OCI-LY7 (cell line): ENCODE results near the gene CBX8. TPM values are rescaled to one million over a fixed set of nuclear protein-coding genes. Genes with fewer than 3 reads are reported as not detected.

ENCODE experiments used
- BruUV-seq: library from RNA; stranded (reverse); fragments of 400-500 nt; replicated peaks from 2 replicates; lab custom pipeline; 2021; lab: Mats Ljungman, UMichigan
- CTCF ChIA-PET: fragments of 300-600 bp; sonication (Branson Sonifier 250); formaldehyde crosslinking; loops from one replicate; lab custom pipeline; 2022; ENCODE audit warnings: antibody characterized with exemption; ENCODE audit not compliant: unreplicated experiment; lab: Charles Lee
- POLR2A ChIA-PET: fragments of 300-600 bp; sonication (Branson Sonifier 250); formaldehyde crosslinking; loops from one replicate; lab custom pipeline; 2022; ENCODE audit warnings: antibody characterized with exemption; lab: Charles Lee
- DNase-seq: peaks from one replicate; pipeline ENCODE4 v3.0.0-alpha.2; 2015; ENCODE audit warnings: low spot score
- H2AFZ ChIP-seq: fragments of 200-600 bp; sonication (generic), shearing (Covaris generic); 2 replicates; pipeline ENCODE4 v1.6.1; 2014; ENCODE audit warnings: mild to moderate bottlenecking, antibody characterized with exemption, low read length, moderate library complexity
- H3K27ac ChIP-seq: fragments of 200-600 bp; sonication (generic); 2 replicates; pipeline ENCODE4 v1.5.1; 2014; ENCODE audit warnings: mixed run types, low read depth, mild to moderate bottlenecking, moderate library complexity, low read length, inconsistent platforms; ENCODE audit not compliant: poor library complexity, severe bottlenecking
- H3K36me3 ChIP-seq: fragments of 200-600 bp; sonication (generic); 2 replicates; pipeline ENCODE4 v1.6.1; 2014; ENCODE audit warnings: mild to moderate bottlenecking, antibody characterized with exemption, low read length, moderate library complexity, mixed read lengths; ENCODE audit not compliant: insufficient read depth
- H3K4me1 ChIP-seq: fragments of 200-600 bp; sonication (generic); 2 replicates; pipeline ENCODE4 v1.5.1; 2014; ENCODE audit warnings: mild to moderate bottlenecking, low read length; ENCODE audit not compliant: insufficient read depth, poor library complexity, severe bottlenecking
- H3K4me2 ChIP-seq: fragments of 200-600 bp; sonication (generic); 2 replicates; pipeline ENCODE4 v1.6.1; 2014; ENCODE audit warnings: mild to moderate bottlenecking, low read length
- H3K4me3 ChIP-seq: fragments of 200-600 bp; sonication (generic); 2 replicates; pipeline ENCODE4 v1.5.1; 2014; ENCODE audit warnings: mild to moderate bottlenecking, low read depth, low read length; ENCODE audit not compliant: poor library complexity, severe bottlenecking
- H3K79me2 ChIP-seq: fragments of 200-600 bp; sonication (generic); 2 replicates; pipeline ENCODE4 v1.6.1; 2016; ENCODE audit warnings: low read depth, mild to moderate bottlenecking, low read length, moderate library complexity, mixed read lengths; ENCODE audit not compliant: insufficient read depth
- H3K9me2 ChIP-seq: fragments of 200-600 bp; sonication (generic); 2 replicates; pipeline ENCODE4 v1.6.1; 2016; ENCODE audit warnings: mild to moderate bottlenecking, low read length, mixed read lengths; ENCODE audit not compliant: insufficient read depth
- H3K9me3 ChIP-seq: fragments of 200-600 bp; sonication (generic); 2 replicates; pipeline ENCODE4 v1.6.1; 2014; ENCODE audit warnings: mild to moderate bottlenecking, mixed run types, low read length, mixed read lengths
- H4K20me1 ChIP-seq: fragments of 200-600 bp; sonication (generic); 2 replicates; pipeline ENCODE4 v1.6.1; 2014; ENCODE audit warnings: mild to moderate bottlenecking, antibody characterized with exemption, low read length, moderate library complexity, mixed read lengths; ENCODE audit not compliant: insufficient read depth
- CTCF ChIP-seq: fragments of 200-600 bp; sonication (generic); conservative IDR thresholded peaks from 2 replicates; pipeline ENCODE4 v1.5.1; 2014; ENCODE audit warnings: mild to moderate bottlenecking, antibody characterized with exemption, low read length, moderate library complexity, mixed read lengths
- EZH2phosphoT487 ChIP-seq: fragments of 200-600 bp; sonication (generic); IDR thresholded peaks from 2 replicates; pipeline ENCODE4 v1.6.1; 2018; ENCODE audit warnings: low read depth, borderline replicate concordance, mild to moderate bottlenecking, mixed run types, antibody characterized with exemption, low read length, moderate library complexity, mixed read lengths
- intact Hi-C: fragments of 100-400 bp; cut with micrococcal nuclease; formaldehyde crosslinking; loops from one replicate; pipeline ENCODE4 v1.10.0; 2022; ENCODE audit not compliant: unreplicated experiment
- total RNA-seq, 2 experiments: library from RNA; depleted of rRNA in 1 of 2; stranded (reverse); fragments of >200 nt in 1 of 2; shearing (Covaris generic) in 1 of 2; gene quantifications; 2 replicates each; pipeline ENCODE4 v1.2.3, GENCODE V29; 2014 to 2022

The CBX8 gene
- total RNA-seq, 2 experiments from 2014 or later: 7.5 to 16.3 TPM

- Histone ChIP-seq H3K9me2 (no peaks in the 10 kb centered on the region), H2AFZ (no peak overlapping the region), H4K20me1 (no peaks in the 10 kb centered on the region), H3K4me3 (no peak overlapping the region), H3K4me2 (no peak overlapping the region), H3K4me1 (peaks cover 7% of the 10 kb centered on the region), H3K9me3 (no peaks in the 10 kb centered on the region), H3K79me2 (no peaks in the 10 kb centered on the region), H3K27ac (no peak overlapping the region), H3K36me3 (no peaks in the 10 kb centered on the region)
- no TSS peak for BruUV-seq
- no peak for DNase-seq
- intact Hi-C loops: loop anchor here (10.0 kb wide), 1 partner anchor 1482 kb away; no protein-coding TSS in a partner anchor
- TF ChIP-seq CTCF: no peak
- TF ChIP-seq EZH2phosphoT487: no peak
- CTCF ChIA-PET: no interaction called here
- POLR2A ChIA-PET: no interaction called here
Measured at GRCh38 chr17:79746889-79747507, 49.9 kb downstream of the CBX8 start.

GRCh38 chr17:79745641-79746105 is 51.2 kb downstream of the CBX8 start:
- no peak overlapping the region for H2AFZ ChIP-seq
- no peak overlapping the region for H3K4me2 ChIP-seq

More at GRCh38 chr17:79745641-79746105, 51.2 kb downstream of the CBX8 start:
- no peaks in the 10 kb centered on the region for H3K9me2 ChIP-seq
- H4K20me1 ChIP-seq: no peaks in the 10 kb centered on the region
- DNase-seq: no peak
- ChIA-PET POLR2A (no interaction called here), CTCF (interaction anchor here (0.6 to 1.5 kb wide), 3 partner anchors 17 to 222 kb away, joined by 3 read pairs; no protein-coding TSS in a partner anchor)
- BruUV-seq: no TSS peak
- no peaks in the 10 kb centered on the region for H3K9me3 ChIP-seq
- no peaks in the 10 kb centered on the region for H3K79me2 ChIP-seq
- peaks cover 7% of the 10 kb centered on the region for H3K4me1 ChIP-seq
- intact Hi-C loops: loop anchor here (10.0 kb wide), 1 partner anchor 1481 kb away; no protein-coding TSS in a partner anchor
- TF ChIP-seq CTCF (no peak), EZH2phosphoT487 (no peak)
- no peak overlapping the region for H3K4me3 ChIP-seq
- H3K36me3 ChIP-seq: no peaks in the 10 kb centered on the region
- H3K27ac ChIP-seq: no peak overlapping the region
